CD14-positive monocyte (primary cell): ENCODE measurements around the gene PRM2. TPM values are rescaled to one million over a fixed set of nuclear protein-coding genes. Genes with fewer than 3 reads are reported as not detected.

ENCODE experiments used
- DNase-seq, 3 donors: peaks; one replicate each; pipeline ENCODE4 v3.0.0-alpha.2; 2011 to 2022
- H2AFZ ChIP-seq: 2 replicates; pipeline ENCODE4 v1.6.0; 2012; ENCODE audit warnings: mild to moderate bottlenecking, low read depth, low read length, inconsistent platforms; ENCODE audit not compliant: insufficient read depth, poor library complexity, severe bottlenecking
- H3K27ac ChIP-seq, 2 donors: 1 replicate in 1 of 2; 2 replicates in 1 of 2; pipeline ENCODE4 v1.5.1; 2012 to 2013; ENCODE audit warnings: low read length in 2 of 2, control low read depth in 1 of 2, inconsistent platforms in 1 of 2, low read depth in 1 of 2, mild to moderate bottlenecking in 1 of 2
- H3K27me3 ChIP-seq, 2 donors: one replicate each; pipeline versions ENCODE4 v1.6.0 to v1.6.1; 2011 to 2013; ENCODE audit warnings: low read length in 2 of 2; ENCODE audit not compliant: control insufficient read depth in 2 of 2, insufficient read depth in 2 of 2
- H3K36me3 ChIP-seq, 2 donors: replicated peaks in 1 of 2; 1 replicate in 1 of 2; 2 replicates in 1 of 2; pipeline versions ENCODE4 v1.5.1 to v1.6.1; 2012 to 2013; ENCODE audit warnings: low read length in 2 of 2, control low read depth in 1 of 2, inconsistent platforms in 1 of 2, mild to moderate bottlenecking in 1 of 2; ENCODE audit not compliant: insufficient read depth in 2 of 2, control insufficient read depth in 1 of 2
- H3K4me1 ChIP-seq, 2 donors: 1 replicate in 1 of 2; 2 replicates in 1 of 2; pipeline versions ENCODE4 v1.5.1 to v1.6.1; 2012 to 2013; ENCODE audit warnings: low read length in 2 of 2, control low read depth in 1 of 2, inconsistent platforms in 1 of 2, mild to moderate bottlenecking in 1 of 2, moderate library complexity in 1 of 2; ENCODE audit not compliant: insufficient read depth in 2 of 2, control insufficient read depth in 1 of 2
- H3K4me2 ChIP-seq: replicated peaks from 2 replicates; pipeline ENCODE3; 2012; ENCODE audit warnings: low read length, moderate library complexity, mild to moderate bottlenecking; ENCODE audit not compliant: poor library complexity, severe bottlenecking; ENCODE audit errors: extremely low read depth
- H3K4me3 ChIP-seq, 3 experiments: fragments of 200-600 bp in 1 of 3; sonication (generic) in 1 of 3; replicated peaks in 1 of 3; 1 replicate in 2 of 3; 2 replicates in 1 of 3; pipeline ENCODE4 v1.5.1; 2011 to 2013; ENCODE audit warnings: low read length in 3 of 3, mild to moderate bottlenecking in 3 of 3, control low read depth in 2 of 3, low read depth in 2 of 3, inconsistent platforms in 1 of 3, moderate library complexity in 1 of 3
- H3K79me2 ChIP-seq: 2 replicates; pipeline ENCODE4 v1.6.0; 2012; ENCODE audit warnings: mild to moderate bottlenecking, control low read depth, inconsistent platforms, low read length, moderate library complexity; ENCODE audit not compliant: insufficient read depth
- H3K9ac ChIP-seq: 2 replicates; pipeline ENCODE4 v1.6.0; 2017; ENCODE audit warnings: low read length, mild to moderate bottlenecking; ENCODE audit not compliant: insufficient read depth, poor library complexity, severe bottlenecking
- H3K9me3 ChIP-seq, 2 donors: replicated peaks in 1 of 2; 1 replicate in 1 of 2; 2 replicates in 1 of 2; pipeline versions ENCODE4 v1.5.1 to v1.6.1; 2012 to 2013; ENCODE audit warnings: low read length in 2 of 2, control low read depth in 1 of 2; ENCODE audit not compliant: control insufficient read depth in 1 of 2, insufficient read depth in 1 of 2
- H4K20me1 ChIP-seq: 2 replicates; pipeline ENCODE4 v1.6.0; 2012; ENCODE audit warnings: mild to moderate bottlenecking, low read length, control low read depth, moderate library complexity; ENCODE audit not compliant: insufficient read depth
- H3K27ac Mint-ChIP-seq, 7 donors: one replicate each; pipeline ENCODE4 v1.8.0; 2020; ENCODE audit warnings: mild to moderate bottlenecking in 7 of 7, mixed read lengths in 7 of 7, moderate library complexity in 6 of 7, inconsistent platforms in 2 of 7
- H3K27me3 Mint-ChIP-seq, 3 donors: one replicate each; pipeline ENCODE4 v1.8.0; 2021 to 2022; ENCODE audit warnings: low read depth in 3 of 3, mild to moderate bottlenecking in 3 of 3, mixed read lengths in 3 of 3, moderate library complexity in 3 of 3, inconsistent platforms in 1 of 3
- H3K36me3 Mint-ChIP-seq, 2 donors: one replicate each; pipeline ENCODE4 v1.8.0; 2020; ENCODE audit warnings: mixed read lengths in 2 of 2, inconsistent platforms in 1 of 2, mild to moderate bottlenecking in 1 of 2
- H3K4me1 Mint-ChIP-seq: one replicate; pipeline ENCODE4 v1.8.0; 2020; ENCODE audit warnings: mild to moderate bottlenecking, mixed read lengths
- H3K4me3 Mint-ChIP-seq, 2 donors: one replicate each; pipeline ENCODE4 v1.8.0; 2020; ENCODE audit warnings: mild to moderate bottlenecking in 2 of 2, mixed read lengths in 2 of 2, moderate library complexity in 1 of 2
- H3K9me3 Mint-ChIP-seq, 7 donors: one replicate each; pipeline ENCODE4 v1.8.0; 2020 to 2022; ENCODE audit warnings: mixed read lengths in 7 of 7, mild to moderate bottlenecking in 6 of 7, moderate library complexity in 6 of 7, inconsistent platforms in 2 of 7
- WGBS: methylation state at CpG from one replicate; pipeline ENCODE4 v1.1.5; 2013; ENCODE audit warnings: missing lambda C conversion rate; ENCODE audit not compliant: insufficient coverage; 5-methylcytosine and 5-hydroxymethylcytosine counted together
- intact Hi-C, 2 donors: fragments of 100-400 bp; cut with micrococcal nuclease; formaldehyde crosslinking; loops; one replicate each; pipeline versions ENCODE4 v1.15.0 to v1.15.1; 2023
- polyA plus RNA-seq, 3 donors: library from polyadenylated mRNA; depleted of rRNA in 1 of 3; unstranded in 2 of 3; stranded (reverse) in 1 of 3; fragments of 300-500 nt in 2 of 3; fragments of >200 nt in 1 of 3; fragmentation: Illumina TruSeq in 2 of 3; gene quantifications; 1 replicate in 2 of 3; 2 replicates in 1 of 3; pipeline ENCODE4 v1.2.3, GENCODE V29; 2012 to 2021
- TF ChIP-seq, protein P1 (sequence below): fragments of 200-600 bp; IDR thresholded peaks from one replicate; pipeline ENCODE4 v1.8.0; 2022; ENCODE audit warnings: antibody characterized with exemption, mild to moderate bottlenecking

Gene PRM2
- polyA plus RNA-seq, 3 donors, result not detected

DNA sequence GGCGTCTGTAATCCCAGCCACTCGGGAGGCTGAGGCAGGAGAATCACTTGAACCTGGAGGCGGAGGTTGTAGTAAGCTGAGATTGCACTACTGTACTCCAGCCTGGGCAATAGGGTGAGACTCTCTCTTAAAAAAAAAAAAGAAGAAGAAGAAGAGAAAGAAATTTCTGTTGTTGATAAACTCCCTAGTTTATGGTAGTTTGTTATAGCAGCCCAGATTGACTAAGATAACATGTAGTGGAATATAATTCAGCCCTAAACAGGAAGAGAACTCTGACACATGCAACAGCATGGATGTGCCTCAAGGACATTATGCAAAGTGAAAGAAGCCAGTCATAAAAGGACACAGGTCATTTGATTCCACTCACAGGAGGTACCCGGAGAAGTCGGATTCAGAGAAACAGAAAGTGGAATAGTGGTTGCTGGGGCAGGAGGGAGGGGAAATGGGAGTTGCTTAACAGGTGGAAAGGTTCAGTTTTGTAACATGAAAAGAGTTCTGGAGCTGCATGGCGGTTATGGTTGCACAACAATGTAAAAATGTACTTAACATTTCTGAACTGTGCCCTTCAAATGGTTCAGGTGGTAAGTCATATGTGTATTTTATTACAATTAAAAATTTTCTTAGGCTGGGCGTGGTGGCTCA, 30.8 kb upstream of the PRM2 start:
- no peak overlapping the region for H2AFZ ChIP-seq
- peaks cover 0 to 12% (median 7%) of the 10 kb centered on the region in 3 donors for H3K27me3 Mint-ChIP-seq
- peaks cover 0 to 2% (median 0%) of the 10 kb centered on the region in 7 donors for H3K9me3 Mint-ChIP-seq
- H3K27me3 ChIP-seq, result no peaks in the 10 kb centered on the region
- peak overlapping the region; percentile 55 to 88 (median 86) for H3K27ac Mint-ChIP-seq
- H3K9me3 ChIP-seq, result no peaks in the 10 kb centered on the region
- H3K4me2 ChIP-seq, result peak overlapping the region; percentile 55
- peaks cover 67% of the 10 kb centered on the region for H3K4me1 Mint-ChIP-seq
- no peaks in the 10 kb centered on the region for H4K20me1 ChIP-seq
- H3K4me3 Mint-ChIP-seq, result peak overlapping the region; percentile 44 to 56
- TF ChIP-seq, protein P1, sequence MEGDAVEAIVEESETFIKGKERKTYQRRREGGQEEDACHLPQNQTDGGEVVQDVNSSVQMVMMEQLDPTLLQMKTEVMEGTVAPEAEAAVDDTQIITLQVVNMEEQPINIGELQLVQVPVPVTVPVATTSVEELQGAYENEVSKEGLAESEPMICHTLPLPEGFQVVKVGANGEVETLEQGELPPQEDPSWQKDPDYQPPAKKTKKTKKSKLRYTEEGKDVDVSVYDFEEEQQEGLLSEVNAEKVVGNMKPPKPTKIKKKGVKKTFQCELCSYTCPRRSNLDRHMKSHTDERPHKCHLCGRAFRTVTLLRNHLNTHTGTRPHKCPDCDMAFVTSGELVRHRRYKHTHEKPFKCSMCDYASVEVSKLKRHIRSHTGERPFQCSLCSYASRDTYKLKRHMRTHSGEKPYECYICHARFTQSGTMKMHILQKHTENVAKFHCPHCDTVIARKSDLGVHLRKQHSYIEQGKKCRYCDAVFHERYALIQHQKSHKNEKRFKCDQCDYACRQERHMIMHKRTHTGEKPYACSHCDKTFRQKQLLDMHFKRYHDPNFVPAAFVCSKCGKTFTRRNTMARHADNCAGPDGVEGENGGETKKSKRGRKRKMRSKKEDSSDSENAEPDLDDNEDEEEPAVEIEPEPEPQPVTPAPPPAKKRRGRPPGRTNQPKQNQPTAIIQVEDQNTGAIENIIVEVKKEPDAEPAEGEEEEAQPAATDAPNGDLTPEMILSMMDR, result no peak
- peak overlapping the region in 1 of 3 experiments; percentile 46 for H3K4me3 ChIP-seq
- peak; percentile 77 to 83 (median 83) for DNase-seq
- H3K27ac ChIP-seq, result peak overlapping the region; percentile 22 to 65
- peaks cover 0 to 2% of the 10 kb centered on the region in 2 donors for H3K36me3 Mint-ChIP-seq
- peaks cover 71 to 74% of the 10 kb centered on the region in 2 donors for H3K4me1 ChIP-seq
- H3K36me3 ChIP-seq, result no peaks in the 10 kb centered on the region
- H3K9ac ChIP-seq, result no peak overlapping the region
- H3K79me2 ChIP-seq, result no peaks in the 10 kb centered on the region
- WGBS, result 24% methylated on average over 5 of the region's 7 CpGs
- intact Hi-C loops, result no loop called here

DNA sequence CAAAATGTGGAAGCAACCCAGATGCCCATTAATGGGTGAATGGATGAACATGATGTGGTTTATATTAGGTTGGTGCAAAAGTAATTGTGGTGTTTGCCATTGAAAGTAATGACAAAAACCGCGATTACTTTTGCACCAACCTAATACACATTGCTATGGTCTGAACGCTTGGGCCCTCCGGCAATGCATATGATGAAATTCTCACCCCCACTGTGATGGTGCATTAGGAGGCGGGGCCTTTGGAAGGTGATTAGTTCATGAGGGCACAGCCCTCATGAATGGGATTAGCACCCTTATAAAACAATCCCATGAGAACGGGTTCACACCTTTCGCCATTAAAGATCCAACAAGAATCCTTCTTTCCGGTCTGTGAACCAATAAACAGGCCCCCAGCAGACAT, 30.1 kb upstream of the PRM2 start:
- DNase-seq, result no peak
- H3K9me3 Mint-ChIP-seq, result peaks cover 0 to 2% (median 0%) of the 10 kb centered on the region in 7 donors
- H3K4me1 ChIP-seq, result peaks cover 66 to 68% of the 10 kb centered on the region in 2 donors
- TF ChIP-seq, protein P1, result no peak
- no peaks in the 10 kb centered on the region for H3K27me3 ChIP-seq
- no peaks in the 10 kb centered on the region for H4K20me1 ChIP-seq
- no peaks in the 10 kb centered on the region for H3K36me3 ChIP-seq
- H2AFZ ChIP-seq, result no peak overlapping the region
- no peak overlapping the region for H3K9ac ChIP-seq
- H3K4me3 Mint-ChIP-seq, result no peak overlapping the region
- H3K4me2 ChIP-seq, result no peak overlapping the region
- peak overlapping the region in 1 of 2 donors; percentile 65 for H3K27ac ChIP-seq
- no peaks in the 10 kb centered on the region for H3K9me3 ChIP-seq
- H3K4me3 ChIP-seq, result no peak overlapping the region
- peak overlapping the region in 3 of 7 donors; percentile 86 to 88 (median 88) for H3K27ac Mint-ChIP-seq
- intact Hi-C loops, result no loop called here
- H3K36me3 Mint-ChIP-seq, result peaks cover 0 to 2% of the 10 kb centered on the region in 2 donors
- peaks cover 62% of the 10 kb centered on the region for H3K4me1 Mint-ChIP-seq
- no peaks in the 10 kb centered on the region for H3K79me2 ChIP-seq
- WGBS, result 88% methylated on average over 3 of the region's 8 CpGs
- peaks cover 0 to 12% (median 7%) of the 10 kb centered on the region in 3 donors for H3K27me3 Mint-ChIP-seq
